Body of pancreas (tissue), 4 donors: Measurements from ENCODE around the gene GMPPA. TPM values are rescaled to one million over a fixed set of nuclear protein-coding genes. Genes with fewer than 3 reads are reported as not detected.

Experiments used
- ATAC-seq: fragments of 150-250 bp; one replicate; pipeline ENCODE4 v1.9.1; 2016
- DNase-seq, 4 donors: peaks; one replicate each; pipeline ENCODE4 v3.0.0-alpha.2; 2019
- H3K27ac ChIP-seq, 4 donors: fragments of 200-600 bp; sonication (generic); 1 replicate in 3 of 4; 2 replicates in 1 of 4; pipeline versions ENCODE4 v1.5.1 to v1.6.1; 2016 to 2019; ENCODE audit warnings: mild to moderate bottlenecking in 1 of 4, mixed read lengths in 1 of 4, moderate library complexity in 1 of 4
- H3K27me3 ChIP-seq, 2 donors: fragments of 200-600 bp; sonication (generic); one replicate each; pipeline ENCODE4 v1.6.0; 2016; ENCODE audit warnings: mild to moderate bottlenecking in 1 of 2
- H3K36me3 ChIP-seq, 2 donors: fragments of 200-600 bp; sonication (generic); replicated peaks in 1 of 2; 2 replicates each; pipeline ENCODE4 v1.5.1; 2016; ENCODE audit warnings: low read depth in 2 of 2; ENCODE audit not compliant: insufficient read depth in 1 of 2
- H3K4me1 ChIP-seq: fragments of 200-600 bp; sonication (generic); one replicate; pipeline ENCODE4 v1.6.0; 2016
- H3K4me3 ChIP-seq, 2 donors: fragments of 200-600 bp; sonication (generic); 1 replicate in 1 of 2; 2 replicates in 1 of 2; pipeline ENCODE4 v1.5.1; 2016 to 2019
- H3K9me3 ChIP-seq, 3 donors: fragments of 200-600 bp; sonication (generic); 1 replicate in 2 of 3; 2 replicates in 1 of 3; pipeline ENCODE4 v1.5.1; 2016
- CTCF ChIP-seq, 7 experiments: fragments of 450-650 bp in 4 of 7; fragments of 200-600 bp in 3 of 7; sonication (generic) in 3 of 7; IDR thresholded peaks; one replicate each; pipeline ENCODE4 v1.5.1; 2016 to 2019; ENCODE audit warnings: antibody characterized with exemption in 7 of 7
- POLR2A ChIP-seq, 3 donors: fragments of 450-650 bp; IDR thresholded peaks; one replicate each; pipeline ENCODE4 v1.6.1; 2016; ENCODE audit warnings: antibody characterized with exemption in 3 of 3, mild to moderate bottlenecking in 2 of 3
- WGBS, 2 donors: methylation state at CpG; one replicate each; pipeline ENCODE4 v1.1.5; 2017; 5-methylcytosine and 5-hydroxymethylcytosine counted together
- intact Hi-C: fragments of 100-400 bp; cut with DNase I; formaldehyde crosslinking; loops from one replicate; pipeline ENCODE4 v1.15.1; 2023
- total RNA-seq, 2 donors: library from RNA; depleted of rRNA; stranded (reverse); fragments of >200 nt; gene quantifications; one replicate each; pipeline ENCODE4 v1.1.0, GENCODE V29; 2016

Gene GMPPA
- total RNA-seq, 2 donors from 2014 or later: 40.5 to 57.4 TPM

DNA sequence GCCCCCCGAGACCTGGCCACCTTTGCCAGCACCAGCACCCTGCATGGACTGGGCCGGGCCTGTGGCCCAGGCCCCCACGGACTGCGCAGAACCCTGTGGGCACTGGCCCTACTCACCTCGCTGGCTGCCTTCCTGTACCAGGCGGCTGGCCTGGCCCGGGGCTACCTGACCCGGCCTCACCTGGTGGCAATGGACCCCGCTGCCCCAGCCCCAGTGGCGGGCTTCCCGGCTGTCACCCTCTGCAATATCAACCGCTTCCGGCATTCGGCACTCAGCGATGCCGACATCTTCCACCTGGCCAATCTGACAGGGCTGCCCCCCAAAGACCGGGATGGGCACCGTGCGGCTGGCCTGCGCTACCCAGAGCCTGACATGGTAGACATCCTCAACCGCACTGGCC is 16.1 kb downstream of the GMPPA start:
- ATAC-seq: no peak
- peaks cover 16% of the 10 kb centered on the region for H3K4me1 ChIP-seq
- WGBS, 2 donors: 91 to 100% methylated on average over 2 to 19 of the region's 21 CpGs
- no peak for TF ChIP-seq CTCF (IDR thresholded peaks at IDR 0.05)
- TF ChIP-seq POLR2A (IDR thresholded peaks at IDR 0.05): no peak
- H3K9me3 ChIP-seq: no peaks in the 10 kb centered on the region
- H3K4me3 ChIP-seq: no peak overlapping the region
- intact Hi-C loops: no loop called here
- no peak overlapping the region for H3K27ac ChIP-seq
- peaks cover 0 to 16% of the 10 kb centered on the region in 2 donors for H3K27me3 ChIP-seq
- H3K36me3 ChIP-seq: no peaks in the 10 kb centered on the region
- DNase-seq: no peak

DNA sequence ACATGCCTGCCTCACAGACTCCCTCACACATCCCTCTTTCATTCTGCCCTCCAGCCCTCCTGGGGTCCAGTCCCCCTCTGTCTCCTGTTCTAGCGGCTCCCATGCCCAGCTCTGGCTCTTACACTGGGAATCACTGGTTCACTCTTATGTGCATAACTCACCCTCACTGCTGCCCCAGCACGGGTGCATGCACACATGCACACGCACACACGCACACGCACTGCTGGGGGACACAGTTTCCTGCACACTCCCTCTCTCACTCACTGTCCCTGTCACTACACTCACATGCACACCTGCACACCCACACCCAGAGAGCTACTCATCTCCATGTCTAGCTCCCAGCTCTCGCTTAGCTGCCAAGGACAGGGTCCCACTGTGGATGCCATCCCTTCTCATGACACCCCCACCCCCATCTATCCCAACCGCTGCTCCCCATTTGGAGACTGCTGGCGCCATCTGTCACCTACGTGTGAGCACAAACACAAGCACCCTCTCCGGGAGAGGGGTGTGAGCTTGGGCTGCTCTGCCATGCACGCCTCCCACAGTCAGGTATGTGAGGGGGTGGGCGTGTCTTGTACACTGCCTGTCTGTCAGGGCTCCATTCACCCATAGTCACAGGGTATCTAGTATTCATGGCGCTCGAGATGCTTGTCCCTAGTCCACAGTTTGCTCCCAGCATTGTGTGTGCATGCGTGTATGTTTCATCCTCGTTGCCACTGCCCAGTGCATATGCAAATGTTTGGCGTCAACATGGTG is 17.4 kb downstream of the GMPPA start:
- Histone ChIP-seq H3K27ac (no peak overlapping the region), H3K36me3 (no peaks in the 10 kb centered on the region), H3K9me3 (no peaks in the 10 kb centered on the region), H3K4me1 (peaks cover 10% of the 10 kb centered on the region), H3K4me3 (no peak overlapping the region), H3K27me3 (peaks cover 0 to 8% of the 10 kb centered on the region in 2 donors)
- intact Hi-C loops: no loop called here
- no peak for ATAC-seq
- DNase-seq: no peak
- WGBS, 2 donors: 48 to 67% methylated on average over 17 of the region's 17 CpGs
- TF ChIP-seq CTCF (IDR thresholded peaks at IDR 0.05) (no peak), POLR2A (IDR thresholded peaks at IDR 0.05) (no peak)

GRCh38 chr2:219516888-219517287 is 18.2 kb downstream of the GMPPA start:
- TF ChIP-seq CTCF (IDR thresholded peaks at IDR 0.05) (no peak), POLR2A (IDR thresholded peaks at IDR 0.05) (no peak)
- H3K36me3 ChIP-seq: no peaks in the 10 kb centered on the region

DNA sequence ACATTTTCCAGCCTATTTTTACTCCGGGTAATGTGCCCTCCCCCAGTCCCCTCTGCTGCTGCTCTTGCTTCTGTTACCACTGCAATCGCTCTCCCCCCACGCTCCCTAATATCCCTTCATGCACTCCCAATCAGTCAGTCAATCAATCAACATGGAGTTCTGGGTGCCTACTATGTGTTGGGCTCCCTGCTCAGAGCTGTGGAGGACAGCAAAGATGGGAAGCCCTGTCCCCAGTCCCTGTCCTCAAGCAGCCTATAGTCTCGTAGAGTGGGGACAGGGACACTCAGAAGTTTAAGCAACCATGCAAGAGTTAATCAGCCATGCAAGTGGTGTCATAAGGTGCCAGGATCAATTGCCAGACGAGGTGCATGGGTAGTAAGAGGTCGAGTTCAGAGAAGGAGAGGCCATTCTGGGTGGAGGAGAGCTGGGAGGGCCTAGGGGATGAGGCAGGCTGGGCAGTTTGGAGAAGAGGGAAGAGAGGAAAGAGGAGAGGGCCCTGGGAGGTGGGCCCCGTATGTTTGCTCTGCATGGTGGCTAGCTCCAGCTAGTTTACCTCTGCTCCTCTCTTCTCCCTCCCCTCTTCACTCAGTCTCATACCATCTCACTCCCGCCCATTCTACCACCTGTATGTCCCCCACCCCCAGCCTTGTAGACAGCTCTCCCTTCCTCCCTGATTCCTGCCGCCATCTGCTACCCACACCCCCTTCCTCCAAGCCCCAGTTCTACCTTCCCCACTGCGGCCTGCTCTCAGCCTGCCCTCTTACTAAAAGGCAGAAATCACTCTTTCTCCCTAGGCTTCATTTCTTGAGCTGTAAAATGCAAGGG is 19.5 kb downstream of the GMPPA start:
- Histone ChIP-seq H3K27me3 (peaks cover 0 to 15% of the 10 kb centered on the region in 2 donors), H3K27ac (no peak overlapping the region), H3K4me3 (no peak overlapping the region), H3K4me1 (peaks cover 14% of the 10 kb centered on the region), H3K36me3 (no peaks in the 10 kb centered on the region), H3K9me3 (no peaks in the 10 kb centered on the region)
- no peak for DNase-seq
- 48 to 62% methylated on average over 10 of the region's 10 CpGs for WGBS, 2 donors
- intact Hi-C loops: no loop called here
- TF ChIP-seq CTCF (IDR thresholded peaks at IDR 0.05) (no peak), POLR2A (IDR thresholded peaks at IDR 0.05) (no peak)
- no peak for ATAC-seq

More at GRCh38 chr2:219516888-219517287, 18.2 kb downstream of the GMPPA start:
- Histone ChIP-seq H3K4me1 (peaks cover 10% of the 10 kb centered on the region), H3K27ac (no peak overlapping the region), H3K4me3 (no peak overlapping the region), H3K27me3 (peaks cover 0 to 6% of the 10 kb centered on the region in 2 donors), H3K9me3 (no peaks in the 10 kb centered on the region)
- DNase-seq (no peak), ATAC-seq (no peak)
- 51 to 61% methylated on average over 7 of the region's 7 CpGs for WGBS, 2 donors
- intact Hi-C loops: no loop called here
